BLaER1 treated with 17β-estradiol and CSF1 and Interleukin-3, amounts not matched to agents 10 nM and 100 nM (cell line): Measurements from ENCODE around the gene FBXO10.

Experiments used
- H3K27ac ChIP-seq, 11 experiments: shearing (Covaris generic); formaldehyde crosslinking; 2 replicates each; pipeline ENCODE4 v1.8.1; 2022
- H3K27me3 ChIP-seq, 11 experiments: shearing (Covaris generic); formaldehyde crosslinking; 2 replicates each; pipeline ENCODE4 v1.8.1; 2022
- H3K36me3 ChIP-seq, 11 experiments: shearing (Covaris generic); formaldehyde crosslinking; 2 replicates each; pipeline ENCODE4 v1.8.1; 2022
- H3K4me1 ChIP-seq, 10 experiments: shearing (Covaris generic); formaldehyde crosslinking; 2 replicates each; pipeline ENCODE4 v1.8.1; 2022
- H3K4me2 ChIP-seq, 11 experiments: shearing (Covaris generic); formaldehyde crosslinking; 2 replicates each; pipeline ENCODE4 v1.8.1; 2022
- H3K4me3 ChIP-seq, 10 experiments: shearing (Covaris generic); formaldehyde crosslinking; 2 replicates each; pipeline ENCODE4 v1.8.1; 2022
- H3K9ac ChIP-seq, 11 experiments: shearing (Covaris generic); formaldehyde crosslinking; 2 replicates each; pipeline ENCODE4 v1.8.1; 2022
- H3K9me3 ChIP-seq, 11 experiments: shearing (Covaris generic); formaldehyde crosslinking; replicated peaks in 1 of 11; 2 replicates each; pipeline ENCODE4 v1.8.1; 2022
- H4K20me1 ChIP-seq, 11 experiments: shearing (Covaris generic); formaldehyde crosslinking; 2 replicates each; pipeline ENCODE4 v1.8.1; 2022
- Cebpa-rat ChIP-seq, 11 experiments: shearing (Covaris generic); IDR thresholded peaks; 2 replicates each; pipeline ENCODE4 v1.8.1; 2022

The FBXO10 gene

GRCh38 chr9:37547328-37547878 is 28.8 kb downstream of the FBXO10 start:
- Histone ChIP-seq H3K9me3 (peaks cover 0 to 28% (median 15%) of the 10 kb centered on the region in 11 experiments; a peak in 16 of 22 replicates), H3K9ac (no peak overlapping the region), H4K20me1 (peaks cover 0 to 6% (median 0%) of the 10 kb centered on the region in 11 experiments; a peak in 1 of 22 replicates), H3K4me1 (peaks cover 0 to 6% (median 3%) of the 10 kb centered on the region in 10 experiments; a peak in 5 of 20 replicates), H3K4me3 (no peak overlapping the region), H3K27ac (no peak overlapping the region), H3K36me3 (peaks cover 0 to 9% (median 3%) of the 10 kb centered on the region in 11 experiments; a peak in 5 of 22 replicates), H3K27me3 (no peaks in the 10 kb centered on the region), H3K4me2 (no peak overlapping the region)
- TF ChIP-seq Cebpa-rat (IDR thresholded peaks at IDR 0.05): no peak

GRCh38 chr9:37543468-37543867 is 32.7 kb downstream of the FBXO10 start:
- 0 out of 20 replicates have a peak, but pooled peaks cover 0 to 4% (median 0%) of the 10 kb centered on the region in 10 experiments for H3K4me1 ChIP-seq
- H3K27me3 ChIP-seq: no peaks in the 10 kb centered on the region
- H3K27ac ChIP-seq: no peak overlapping the region
- H4K20me1 ChIP-seq: no peaks in the 10 kb centered on the region
- no peak overlapping the region for H3K4me3 ChIP-seq
- TF ChIP-seq Cebpa-rat (IDR thresholded peaks at IDR 0.05): no peak
- no peak overlapping the region for H3K9ac ChIP-seq
- peaks cover 0 to 28% (median 15%) of the 10 kb centered on the region in 11 experiments; a peak in 16 of 22 replicates for H3K9me3 ChIP-seq
- no peak overlapping the region for H3K4me2 ChIP-seq
- H3K36me3 ChIP-seq: peaks cover 12 to 45% (median 23%) of the 10 kb centered on the region in 11 experiments; a peak in 20 of 22 replicates

GRCh38 chr9:37542895-37543294 is 33.3 kb downstream of the FBXO10 start:
- Histone ChIP-seq H3K4me3 (no peak overlapping the region), H3K36me3 (peaks cover 16 to 51% (median 28%) of the 10 kb centered on the region in 11 experiments), H3K27ac (no peak overlapping the region), H3K9me3 (peaks cover 0 to 28% (median 15%) of the 10 kb centered on the region in 11 experiments; a peak in 16 of 22 replicates), H4K20me1 (no peaks in the 10 kb centered on the region), H3K27me3 (no peaks in the 10 kb centered on the region), H3K4me1 (0 out of 20 replicates have a peak, but pooled peaks cover 0 to 4% (median 0%) of the 10 kb centered on the region in 10 experiments), H3K9ac (no peak overlapping the region), H3K4me2 (no peak overlapping the region)
- no peak for TF ChIP-seq Cebpa-rat (IDR thresholded peaks at IDR 0.05)

GRCh38 chr9:37542488-37542887 is 33.7 kb downstream of the FBXO10 start:
- H3K4me3 ChIP-seq: no peak overlapping the region
- peaks cover 0 to 25% (median 11%) of the 10 kb centered on the region in 11 experiments; a peak in 16 of 22 replicates for H3K9me3 ChIP-seq
- no peaks in the 10 kb centered on the region for H3K27me3 ChIP-seq
- no peak overlapping the region for H3K27ac ChIP-seq
- H3K36me3 ChIP-seq: peaks cover 20 to 55% (median 32%) of the 10 kb centered on the region in 11 experiments
- H3K4me1 ChIP-seq: 0 out of 20 replicates have a peak, but pooled peaks cover 0 to 3% (median 0%) of the 10 kb centered on the region in 10 experiments
- H3K4me2 ChIP-seq: no peak overlapping the region
- H3K9ac ChIP-seq: no peak overlapping the region
- TF ChIP-seq Cebpa-rat (IDR thresholded peaks at IDR 0.05): no peak
- no peaks in the 10 kb centered on the region for H4K20me1 ChIP-seq

- Histone ChIP-seq H3K4me2 (no peak overlapping the region), H3K4me1 (no peaks in the 10 kb centered on the region), H4K20me1 (no peaks in the 10 kb centered on the region), H3K9ac (no peak overlapping the region), H3K27ac (no peak overlapping the region), H3K27me3 (no peaks in the 10 kb centered on the region), H3K9me3 (peaks cover 0 to 15% (median 4%) of the 10 kb centered on the region in 11 experiments; a peak in 5 of 22 replicates), H3K4me3 (no peak overlapping the region), H3K36me3 (peaks cover 30 to 66% (median 42%) of the 10 kb centered on the region in 11 experiments)
- TF ChIP-seq Cebpa-rat (IDR thresholded peaks at IDR 0.05): no peak
Observed at GRCh38 chr9:37541465-37541864, 34.7 kb downstream of the FBXO10 start.

- Histone ChIP-seq H3K4me1 (no peaks in the 10 kb centered on the region), H3K27ac (no peak overlapping the region), H3K9ac (no peak overlapping the region), H3K36me3 (peaks cover 31 to 72% (median 47%) of the 10 kb centered on the region in 11 experiments), H3K4me3 (no peak overlapping the region), H3K27me3 (no peaks in the 10 kb centered on the region), H3K4me2 (no peak overlapping the region), H4K20me1 (no peaks in the 10 kb centered on the region), H3K9me3 (peaks cover 0 to 8% (median 0%) of the 10 kb centered on the region in 11 experiments; a peak in 3 of 22 replicates)
- no peak for TF ChIP-seq Cebpa-rat (IDR thresholded peaks at IDR 0.05)
Observed at GRCh38 chr9:37540634-37541033, 35.5 kb downstream of the FBXO10 start.

GRCh38 chr9:37539634-37540033 is 36.5 kb downstream of the FBXO10 start:
- H3K4me3 ChIP-seq: no peak overlapping the region
- no peak overlapping the region for H3K9ac ChIP-seq
- no peak overlapping the region for H3K27ac ChIP-seq
- peaks cover 31 to 68% (median 45%) of the 10 kb centered on the region in 11 experiments for H3K36me3 ChIP-seq
- H3K9me3 ChIP-seq: no peaks in the 10 kb centered on the region
- H3K4me2 ChIP-seq: no peak overlapping the region
- no peaks in the 10 kb centered on the region for H3K4me1 ChIP-seq
- H4K20me1 ChIP-seq: 0 out of 22 replicates have a peak, but pooled peaks cover 0 to 3% (median 0%) of the 10 kb centered on the region in 11 experiments
- no peaks in the 10 kb centered on the region for H3K27me3 ChIP-seq
- TF ChIP-seq Cebpa-rat (IDR thresholded peaks at IDR 0.05): no peak

- Histone ChIP-seq H3K27me3 (no peaks in the 10 kb centered on the region), H4K20me1 (0 out of 22 replicates have a peak, but pooled peaks cover 0 to 5% (median 0%) of the 10 kb centered on the region in 11 experiments), H3K4me2 (no peak overlapping the region), H3K36me3 (peaks cover 31 to 68% (median 45%) of the 10 kb centered on the region in 11 experiments), H3K4me3 (no peak overlapping the region), H3K9me3 (no peaks in the 10 kb centered on the region), H3K27ac (no peak overlapping the region), H3K9ac (no peak overlapping the region), H3K4me1 (no peaks in the 10 kb centered on the region)
- no peak for TF ChIP-seq Cebpa-rat (IDR thresholded peaks at IDR 0.05)
Observed at GRCh38 chr9:37538099-37538498, 38.1 kb downstream of the FBXO10 start.

GRCh38 chr9:37534901-37535300 is 41.3 kb downstream of the FBXO10 start:
- 0 out of 22 replicates have a peak, but pooled peaks cover 0 to 5% (median 0%) of the 10 kb centered on the region in 11 experiments for H4K20me1 ChIP-seq
- H3K27ac ChIP-seq: no peak overlapping the region
- TF ChIP-seq Cebpa-rat (IDR thresholded peaks at IDR 0.05): no peak
- H3K27me3 ChIP-seq: no peaks in the 10 kb centered on the region; a peak in 1 of 22 replicates
- H3K4me3 ChIP-seq: no peak overlapping the region
- no peak overlapping the region for H3K9ac ChIP-seq
- no peak overlapping the region for H3K4me2 ChIP-seq
- no peaks in the 10 kb centered on the region for H3K4me1 ChIP-seq
- H3K36me3 ChIP-seq: peaks cover 25 to 71% (median 40%) of the 10 kb centered on the region in 11 experiments; a peak in 21 of 22 replicates
- no peaks in the 10 kb centered on the region for H3K9me3 ChIP-seq
